Activated naive CD4-positive, alpha-beta T cell treated with anti-CD3 and anti-CD28 coated beads, Interleukin-2, amount 10 ng/mL, durations not matched to agents 7 days and 5 days (primary cell): ENCODE measurements around the gene LHFPL2.
A peak's percentile ranks its signal among the peaks of the same experiment; 100 is the strongest.

Experiments
- CTCF ChIA-PET: fragments of 350-600 bp; sonication (Branson Sonifier 250); formaldehyde crosslinking; loops from one replicate; lab custom pipeline; 2021; ENCODE audit warnings: antibody characterized with exemption; lab: Charles Lee
- DNase-seq: peaks from one replicate; pipeline ENCODE4 v3.0.0-alpha.2; 2020
- H3K27ac Mint-ChIP-seq: one replicate; pipeline ENCODE4 v1.8.0; 2021; ENCODE audit warnings: mild to moderate bottlenecking, moderate library complexity, mixed read lengths
- H3K27me3 Mint-ChIP-seq: one replicate; pipeline ENCODE4 v1.8.0; 2021; ENCODE audit warnings: mild to moderate bottlenecking, mixed read lengths
- H3K36me3 Mint-ChIP-seq: one replicate; pipeline ENCODE4 v1.8.0; 2021; ENCODE audit warnings: mixed read lengths
- H3K4me1 Mint-ChIP-seq: one replicate; pipeline ENCODE4 v1.8.0; 2021; ENCODE audit warnings: mixed read lengths
- H3K4me3 Mint-ChIP-seq: one replicate; pipeline ENCODE4 v1.8.0; 2021; ENCODE audit warnings: mild to moderate bottlenecking, moderate library complexity, mixed read lengths
- H3K9me3 Mint-ChIP-seq: one replicate; pipeline ENCODE4 v1.8.0; 2021; ENCODE audit warnings: mixed read lengths

The LHFPL2 gene

GRCh38 chr5:78514427-78515330 lies 133.9 kb downstream of the LHFPL2 start:
- no peak for DNase-seq
- Mint-ChIP-seq H3K9me3 (no peaks in the 10 kb centered on the region), H3K27me3 (peaks cover 83% of the 10 kb centered on the region), H3K27ac (no peak overlapping the region), H3K36me3 (no peaks in the 10 kb centered on the region), H3K4me1 (peaks cover 3% of the 10 kb centered on the region), H3K4me3 (no peak overlapping the region)
- CTCF ChIA-PET: no interaction called here

GRCh38 chr5:78513441-78513840 lies 135.1 kb downstream of the LHFPL2 start:
- peaks cover 11% of the 10 kb centered on the region for H3K4me1 Mint-ChIP-seq
- no peaks in the 10 kb centered on the region for H3K36me3 Mint-ChIP-seq
- H3K4me3 Mint-ChIP-seq: no peak overlapping the region
- no peaks in the 10 kb centered on the region for H3K9me3 Mint-ChIP-seq
- H3K27me3 Mint-ChIP-seq: peaks cover 84% of the 10 kb centered on the region
- H3K27ac Mint-ChIP-seq: no peak overlapping the region
- CTCF ChIA-PET: interaction anchor here (0.8 kb wide), 1 partner anchor 19 kb away, joined by 3 read pairs; no protein-coding TSS in a partner anchor
- no peak for DNase-seq

GRCh38 chr5:78512435-78512834 lies 136.1 kb downstream of the LHFPL2 start:
- CTCF ChIA-PET: interaction anchor here (0.6 kb wide), 1 partner anchor 24 kb away, joined by 3 read pairs; no protein-coding TSS in a partner anchor

GRCh38 chr5:78511121-78511906 lies 137.3 kb downstream of the LHFPL2 start:
- no peak overlapping the region for H3K4me3 Mint-ChIP-seq

More at GRCh38 chr5:78512435-78512834, 136.1 kb downstream of the LHFPL2 start:
- no peaks in the 10 kb centered on the region for H3K9me3 Mint-ChIP-seq
- peaks cover 11% of the 10 kb centered on the region for H3K4me1 Mint-ChIP-seq
- peaks cover 83% of the 10 kb centered on the region for H3K27me3 Mint-ChIP-seq
- no peak overlapping the region for H3K4me3 Mint-ChIP-seq
- H3K27ac Mint-ChIP-seq: no peak overlapping the region
- no peak for DNase-seq
- H3K36me3 Mint-ChIP-seq: no peaks in the 10 kb centered on the region

GRCh38 chr5:78509884-78510769 lies 138.4 kb downstream of the LHFPL2 start:
- H3K9me3 Mint-ChIP-seq: no peaks in the 10 kb centered on the region
- H3K27me3 Mint-ChIP-seq: peaks cover 78% of the 10 kb centered on the region
- peak; percentile 42 for DNase-seq
- CTCF ChIA-PET: no interaction called here
- no peak overlapping the region for H3K27ac Mint-ChIP-seq
- no peaks in the 10 kb centered on the region for H3K36me3 Mint-ChIP-seq
- peaks cover 11% of the 10 kb centered on the region for H3K4me1 Mint-ChIP-seq
- H3K4me3 Mint-ChIP-seq: peak overlapping the region; percentile 59

More at GRCh38 chr5:78511121-78511906, 137.3 kb downstream of the LHFPL2 start:
- Mint-ChIP-seq H3K27me3 (peaks cover 83% of the 10 kb centered on the region), H3K4me1 (peaks cover 11% of the 10 kb centered on the region), H3K36me3 (no peaks in the 10 kb centered on the region), H3K27ac (no peak overlapping the region), H3K9me3 (no peaks in the 10 kb centered on the region)
- no peak for DNase-seq
- CTCF ChIA-PET: no interaction called here

- Mint-ChIP-seq H3K9me3 (no peaks in the 10 kb centered on the region), H3K4me1 (peaks cover 11% of the 10 kb centered on the region), H3K27ac (no peak overlapping the region), H3K4me3 (peak overlapping the region; percentile 59), H3K27me3 (peaks cover 81% of the 10 kb centered on the region), H3K36me3 (no peaks in the 10 kb centered on the region)
- no peak for DNase-seq
- CTCF ChIA-PET: no interaction called here
Observed at GRCh38 chr5:78509145-78509865, 139.3 kb downstream of the LHFPL2 start.

- CTCF ChIA-PET: no interaction called here
- no peak overlapping the region for H3K4me3 Mint-ChIP-seq
Observed at GRCh38 chr5:78508186-78508765, 140.3 kb downstream of the LHFPL2 start.

GRCh38 chr5:78507531-78507930 lies 141.0 kb downstream of the LHFPL2 start:
- Mint-ChIP-seq H3K4me3 (no peak overlapping the region), H3K4me1 (peaks cover 11% of the 10 kb centered on the region), H3K36me3 (no peaks in the 10 kb centered on the region), H3K9me3 (no peaks in the 10 kb centered on the region), H3K27ac (no peak overlapping the region), H3K27me3 (peaks cover 80% of the 10 kb centered on the region)
- DNase-seq: no peak
- CTCF ChIA-PET: interaction anchor here (0.6 kb wide), 1 partner anchor 262 kb away, joined by 3 read pairs; no protein-coding TSS in a partner anchor

More at GRCh38 chr5:78508186-78508765, 140.3 kb downstream of the LHFPL2 start:
- Mint-ChIP-seq H3K27ac (no peak overlapping the region), H3K27me3 (peaks cover 83% of the 10 kb centered on the region), H3K4me1 (peaks cover 11% of the 10 kb centered on the region), H3K9me3 (no peaks in the 10 kb centered on the region), H3K36me3 (no peaks in the 10 kb centered on the region)
- DNase-seq: no peak

GRCh38 chr5:78506261-78507024 lies 142.1 kb downstream of the LHFPL2 start:
- CTCF ChIA-PET: no interaction called here
- Mint-ChIP-seq H3K4me1 (peaks cover 11% of the 10 kb centered on the region), H3K36me3 (no peaks in the 10 kb centered on the region), H3K4me3 (no peak overlapping the region), H3K9me3 (no peaks in the 10 kb centered on the region), H3K27me3 (peaks cover 77% of the 10 kb centered on the region), H3K27ac (no peak overlapping the region)
- DNase-seq: no peak

GRCh38 chr5:78505860-78506259 lies 142.7 kb downstream of the LHFPL2 start:
- H3K4me1 Mint-ChIP-seq: peaks cover 11% of the 10 kb centered on the region
- no peaks in the 10 kb centered on the region for H3K9me3 Mint-ChIP-seq
- DNase-seq: no peak
- CTCF ChIA-PET: no interaction called here
- H3K4me3 Mint-ChIP-seq: no peak overlapping the region
- H3K27me3 Mint-ChIP-seq: peaks cover 76% of the 10 kb centered on the region
- H3K27ac Mint-ChIP-seq: no peak overlapping the region
- no peaks in the 10 kb centered on the region for H3K36me3 Mint-ChIP-seq

- no peak overlapping the region for H3K4me3 Mint-ChIP-seq
- peaks cover 9% of the 10 kb centered on the region for H3K4me1 Mint-ChIP-seq
- H3K27me3 Mint-ChIP-seq: peaks cover 72% of the 10 kb centered on the region
- no peaks in the 10 kb centered on the region for H3K9me3 Mint-ChIP-seq
- CTCF ChIA-PET: no interaction called here
- no peaks in the 10 kb centered on the region for H3K36me3 Mint-ChIP-seq
- no peak overlapping the region for H3K27ac Mint-ChIP-seq
- no peak for DNase-seq
Observed at GRCh38 chr5:78504704-78505677, 143.6 kb downstream of the LHFPL2 start.
